Measurements from ENCODE around the gene LIPK.

LIPK gene

GRCh38 chr10:88715517-88715916 is 9.5 kb downstream of the LIPK start:
- Histone ChIP-seq H4K20me1 (ENCODE audit: insufficient read depth, low read length) (no peaks in the 10 kb centered on the region), H3K9ac (ENCODE audit: low read length) (no peak overlapping the region), H3K27me3 (ENCODE audit: insufficient read depth, low read length) (no peaks in the 10 kb centered on the region), H2AFZ (ENCODE audit: low read length) (no peak overlapping the region), H3K4me1 (ENCODE audit: insufficient read depth, low read length, severe bottlenecking) (no peaks in the 10 kb centered on the region), H3K27ac (ENCODE audit: low read depth, low read length, poor library complexity, severe bottlenecking) (no peak overlapping the region), H3F3A (ENCODE audit: insufficient read depth, low read length) (no peaks in the 10 kb centered on the region), H3K36me3 (ENCODE audit: insufficient read depth, low read length) (no peaks in the 10 kb centered on the region), H3K9me2 (ENCODE audit: low read depth, low read length) (no peaks in the 10 kb centered on the region), H3K4me3 (ENCODE audit: low read depth, low read length, poor library complexity, severe bottlenecking) (no peak overlapping the region), H3K79me2 (ENCODE audit: insufficient read depth, low read length) (no peaks in the 10 kb centered on the region), H3K4me2 (ENCODE audit: low read length) (no peak overlapping the region), H3K9me3 (ENCODE audit: low read length) (no peaks in the 10 kb centered on the region)
- TF ChIP-seq EZH2 (IDR thresholded peaks at IDR 0.05; ENCODE audit: borderline replicate concordance, low read length), result no peak
- TF ChIP-seq CTCF (IDR thresholded peaks at IDR 0.05; ENCODE audit: low read length), result no peak

- Histone ChIP-seq H4K20me1 (ENCODE audit: insufficient read depth, low read length) (no peaks in the 10 kb centered on the region), H3K9me2 (ENCODE audit: low read depth, low read length) (no peaks in the 10 kb centered on the region), H3K36me3 (ENCODE audit: insufficient read depth, low read length) (no peaks in the 10 kb centered on the region), H3K79me2 (ENCODE audit: insufficient read depth, low read length) (no peaks in the 10 kb centered on the region), H3K9me3 (ENCODE audit: low read length) (no peaks in the 10 kb centered on the region), H2AFZ (ENCODE audit: low read length) (no peak overlapping the region), H3F3A (ENCODE audit: insufficient read depth, low read length) (no peaks in the 10 kb centered on the region), H3K4me2 (ENCODE audit: low read length) (no peak overlapping the region), H3K4me1 (ENCODE audit: insufficient read depth, low read length, severe bottlenecking) (no peaks in the 10 kb centered on the region), H3K9ac (ENCODE audit: low read length) (no peak overlapping the region), H3K27ac (ENCODE audit: low read depth, low read length, poor library complexity, severe bottlenecking) (no peak overlapping the region), H3K4me3 (ENCODE audit: low read depth, low read length, poor library complexity, severe bottlenecking) (no peak overlapping the region), H3K27me3 (ENCODE audit: insufficient read depth, low read length) (no peaks in the 10 kb centered on the region)
- no peak for TF ChIP-seq EZH2 (IDR thresholded peaks at IDR 0.05; ENCODE audit: borderline replicate concordance, low read length)
- TF ChIP-seq CTCF (IDR thresholded peaks at IDR 0.05; ENCODE audit: low read length), result no peak
Observed at GRCh38 chr10:88721392-88721791, 15.3 kb downstream of the LIPK start.

- Histone ChIP-seq H3F3A (ENCODE audit: insufficient read depth, low read length) (no peaks in the 10 kb centered on the region), H3K36me3 (ENCODE audit: insufficient read depth, low read length) (no peaks in the 10 kb centered on the region), H3K4me1 (ENCODE audit: insufficient read depth, low read length, severe bottlenecking) (no peaks in the 10 kb centered on the region), H4K20me1 (ENCODE audit: insufficient read depth, low read length) (no peaks in the 10 kb centered on the region), H2AFZ (ENCODE audit: low read length) (no peak overlapping the region), H3K9me2 (ENCODE audit: low read depth, low read length) (no peaks in the 10 kb centered on the region), H3K27ac (ENCODE audit: low read depth, low read length, poor library complexity, severe bottlenecking) (no peak overlapping the region), H3K9ac (ENCODE audit: low read length) (no peak overlapping the region), H3K27me3 (ENCODE audit: insufficient read depth, low read length) (no peaks in the 10 kb centered on the region), H3K9me3 (ENCODE audit: low read length) (no peaks in the 10 kb centered on the region), H3K4me2 (ENCODE audit: low read length) (no peak overlapping the region), H3K79me2 (ENCODE audit: insufficient read depth, low read length) (no peaks in the 10 kb centered on the region), H3K4me3 (ENCODE audit: low read depth, low read length, poor library complexity, severe bottlenecking) (no peak overlapping the region)
- TF ChIP-seq CTCF (IDR thresholded peaks at IDR 0.05; ENCODE audit: low read length) (no peak), EZH2 (IDR thresholded peaks at IDR 0.05; ENCODE audit: borderline replicate concordance, low read length) (no peak)
Observed at GRCh38 chr10:88725798-88726197, 19.7 kb downstream of the LIPK start.
